GM12878 (cell line): Measurements from ENCODE around the gene ABCC9. TPM values are rescaled to one million over a fixed set of nuclear protein-coding genes. Genes with fewer than 3 reads are reported as not detected.

Experiments used
- ATAC-seq: fragments of 200-7000 bp; cut with Tn5 transposase; 3 replicates; pipeline ENCODE4 v1.9.1; 2020; ENCODE audit warnings: mild to moderate bottlenecking, moderate library complexity
- BruUV-seq: library from RNA; stranded (reverse); fragments of 400-500 nt; replicated peaks from 2 replicates; lab custom pipeline; 2021; lab: Mats Ljungman, UMichigan
- CTCF ChIA-PET: fragments of 300-600 bp; sonication (Branson Sonifier 250); formaldehyde crosslinking; extraction: SDS; loops from one replicate; lab custom pipeline; 2021; ENCODE audit warnings: inconsistent platforms; lab: Yijun Ruan, JAX
- POLR2A ChIA-PET: fragments of 350-600 bp; formaldehyde crosslinking; extraction: SDS; loops from one replicate; lab custom pipeline; 2021; ENCODE audit warnings: inconsistent platforms; lab: Charles Lee
- RAD21 ChIA-PET: fragments of 300-600 bp; sonication (Branson Sonifier 250); formaldehyde crosslinking; loops from one replicate; lab custom pipeline; 2023; ENCODE audit warnings: antibody characterized with exemption; ENCODE audit not compliant: unreplicated experiment; lab: Charles Lee
- SMC1A ChIA-PET: fragments of 300-600 bp; sonication (Branson Sonifier 250); formaldehyde crosslinking; loops from one replicate; lab custom pipeline; 2023; ENCODE audit not compliant: unreplicated experiment, uncharacterized antibody; lab: Charles Lee
- DNase-seq: peaks from one replicate; pipeline ENCODE4 v3.0.0-alpha.2; 2011; ENCODE audit warnings: low read depth, low spot score
- FAIRE-seq: peaks from 3 replicates; lab custom pipeline; 2011; peaks lifted over from hg19 to GRCh38; lab: Jason Lieb, UNC
- H2AFZ ChIP-seq: 2 replicates; pipeline ENCODE4 v1.6.0; 2011; ENCODE audit warnings: low read depth, low read length, control low read depth; ENCODE audit not compliant: control insufficient read depth
- H3K27ac ChIP-seq: 2 replicates; pipeline ENCODE4 v1.5.1; 2011; ENCODE audit warnings: control low read depth; ENCODE audit not compliant: control insufficient read depth, insufficient read depth
- H3K27me3 ChIP-seq, 2 experiments: replicated peaks in 1 of 2; 2 replicates each; pipeline versions ENCODE4 v1.6.0 to v1.6.1; 2011; ENCODE audit warnings: low read length in 1 of 2; ENCODE audit not compliant: control insufficient read depth in 2 of 2, insufficient read depth in 2 of 2
- H3K36me3 ChIP-seq, 2 experiments: 2 replicates each; pipeline ENCODE4 v1.5.1; 2011; ENCODE audit warnings: low read length in 1 of 2; ENCODE audit not compliant: control insufficient read depth in 2 of 2, insufficient read depth in 2 of 2
- H3K4me1 ChIP-seq: 2 replicates; pipeline ENCODE4 v1.6.1; 2011; ENCODE audit warnings: mild to moderate bottlenecking, low read length, moderate library complexity, mixed read lengths; ENCODE audit not compliant: control insufficient read depth, insufficient read depth
- H3K4me2 ChIP-seq: 2 replicates; pipeline ENCODE4 v1.6.0; 2011; ENCODE audit warnings: control low read depth; ENCODE audit not compliant: control insufficient read depth, insufficient read depth
- H3K4me3 ChIP-seq: fragments of 200-600 bp; sonication (generic); 2 replicates; pipeline ENCODE4 v1.5.1; 2016
- H3K79me2 ChIP-seq: 2 replicates; pipeline ENCODE4 v1.6.0; 2011; ENCODE audit warnings: low read length; ENCODE audit not compliant: control insufficient read depth, insufficient read depth
- H3K9ac ChIP-seq: 2 replicates; pipeline ENCODE4 v1.8.0; 2011; ENCODE audit warnings: low read length, control low read depth, mixed read lengths; ENCODE audit not compliant: control insufficient read depth, insufficient read depth
- H3K9me3 ChIP-seq: replicated peaks from 3 replicates; pipeline ENCODE4 v1.5.1; 2011; ENCODE audit warnings: mild to moderate bottlenecking, low read length; ENCODE audit not compliant: control insufficient read depth, insufficient read depth
- H4K20me1 ChIP-seq: 2 replicates; pipeline ENCODE4 v1.6.0; 2011; ENCODE audit not compliant: control insufficient read depth, insufficient read depth
- NRF1 ChIP-seq: conservative IDR thresholded peaks from 2 replicates; pipeline ENCODE4 v1.6.1; 2011; ENCODE audit warnings: mild to moderate bottlenecking, low read depth, low read length, improper control_type of control experiment
- RAD21 ChIP-seq: IDR thresholded peaks from 2 replicates; pipeline ENCODE4 v1.6.1; 2011; ENCODE audit warnings: mild to moderate bottlenecking, low read depth, low read length, moderate library complexity; ENCODE audit not compliant: insufficient read depth
- RELA ChIP-seq: fragments of 450-650 bp; IDR thresholded peaks from 2 replicates; pipeline ENCODE4 v1.8.0; 2014; ENCODE audit warnings: borderline replicate concordance; ENCODE audit not compliant: partially characterized antibody
- WGBS: methylation state at CpG from one replicate; pipeline ENCODE4 v1.1.6; 2016; ENCODE audit warnings: low lambda C conversion rate; ENCODE audit not compliant: insufficient replicate concordance, insufficient coverage; ENCODE audit errors: missing lambda C conversion rate; 5-methylcytosine and 5-hydroxymethylcytosine counted together
- in situ Hi-C: fragments of 300-500 bp; cut with MboI; formaldehyde crosslinking; loops from 9 replicates; pipeline ENCODE4 v1.14.3; 2018; ENCODE audit warnings: mixed read lengths
- intact Hi-C: fragments of 100-400 bp; cut with micrococcal nuclease; formaldehyde crosslinking; loops from one replicate; pipeline ENCODE4 v1.14.2; 2022; ENCODE audit not compliant: unreplicated experiment
- polyA plus RNA-seq, 11 experiments: library from polyadenylated mRNA; depleted of rRNA in 4 of 11; unstranded in 6 of 11; stranded (reverse) in 5 of 11; fragments of >200 nt; fragmentation: Nextera tagmentation in 4 of 11; fragmentation: Illumina TruSeq in 1 of 11; extraction: Ambion mirVana in 4 of 11; extraction: Trizol in 1 of 11; gene quantifications; 1 replicate in 1 of 11; 2 replicates in 10 of 11; pipeline versions ENCODE4 v1.2.1 to v1.2.3, GENCODE V29; 2011 to 2016; ENCODE audit warnings: inconsistent platforms in 2 of 11, missing spikeins in 2 of 11, low read depth in 1 of 11
- total RNA-seq, 4 experiments: library from RNA; depleted of rRNA in 3 of 4; stranded (reverse); fragments of >200 nt in 3 of 4; fragmentation: Illumina TruSeq in 1 of 4; extraction: Trizol in 1 of 4; gene quantifications; 2 replicates each; pipeline versions ENCODE4 v1.2.1 to v1.2.3, GENCODE V29; 2013 to 2021
- TF ChIP-seq, protein P1 (sequence below): IDR thresholded peaks from 2 replicates; pipeline ENCODE4 v1.6.1; 2011; ENCODE audit warnings: borderline replicate concordance, low read depth, mild to moderate bottlenecking, moderate library complexity, mixed read lengths, low read length; ENCODE audit not compliant: insufficient read depth; ENCODE audit errors: extremely low read length
- TF ChIP-seq, protein P2 (sequence below): IDR thresholded peaks from 2 replicates; pipeline ENCODE4 v1.6.1; 2012; ENCODE audit warnings: low read depth, low read length, improper control_type of control experiment
- TF ChIP-seq, protein P3 (sequence below): fragments of 450-650 bp; IDR thresholded peaks from 2 replicates; pipeline ENCODE4 v1.6.1; 2016; ENCODE audit warnings: mild to moderate bottlenecking, moderate library complexity, borderline replicate concordance
- TF ChIP-seq, protein P4 (sequence below): IDR thresholded peaks from 2 replicates; pipeline ENCODE4 v1.6.1; 2011; ENCODE audit warnings: low read depth, low read length, improper control_type of control experiment, borderline replicate concordance
- TF ChIP-seq, protein P5 (sequence below): fragments of 450-650 bp; formaldehyde crosslinking; IDR thresholded peaks from 2 replicates; pipeline ENCODE4 v1.4.0; 2020; ENCODE audit warnings: mild to moderate bottlenecking, moderate library complexity

ABCC9 gene
- total and polyA plus RNA-seq, 10 of the 15 experiments (the other 5 are each of a cell fraction or from before 2014, with no cell fraction given) = under 0.01 to 0.10 (median 0.04) TPM; not detected in 2

DNA sequence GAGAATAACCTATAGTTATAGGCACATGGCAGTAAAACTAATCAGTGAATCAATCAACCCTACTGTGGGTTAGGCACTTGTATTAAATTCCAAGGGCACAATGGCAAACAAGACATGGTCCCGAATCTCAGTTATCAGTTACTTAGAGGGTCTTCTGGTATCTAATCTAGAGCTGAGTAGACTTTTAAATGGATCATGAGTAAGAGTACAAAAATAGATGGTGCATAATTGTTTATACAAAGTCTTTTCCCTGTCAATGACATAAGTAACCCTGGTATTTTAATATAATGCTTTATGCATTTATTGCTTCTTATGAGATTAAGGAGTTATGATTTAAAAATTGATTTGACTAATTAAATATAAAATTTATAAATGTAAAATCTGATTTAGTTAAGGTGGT is 143.7 kb downstream of the ABCC9 start:
- no peaks in the 10 kb centered on the region for H3K9me3 ChIP-seq
- WGBS = 0% methylated on average over 1 of the region's 1 CpG
- ATAC-seq = no peak
- ChIA-PET RAD21 (no interaction called here), SMC1A (interaction anchor here (1.0 kb wide), 1 partner anchor 24 kb away, joined by 3 read pairs; no protein-coding TSS in a partner anchor), CTCF (no interaction called here), POLR2A (no interaction called here)
- TF ChIP-seq, protein P1, sequence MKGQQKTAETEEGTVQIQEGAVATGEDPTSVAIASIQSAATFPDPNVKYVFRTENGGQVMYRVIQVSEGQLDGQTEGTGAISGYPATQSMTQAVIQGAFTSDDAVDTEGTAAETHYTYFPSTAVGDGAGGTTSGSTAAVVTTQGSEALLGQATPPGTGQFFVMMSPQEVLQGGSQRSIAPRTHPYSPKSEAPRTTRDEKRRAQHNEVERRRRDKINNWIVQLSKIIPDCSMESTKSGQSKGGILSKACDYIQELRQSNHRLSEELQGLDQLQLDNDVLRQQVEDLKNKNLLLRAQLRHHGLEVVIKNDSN = no peak
- TF ChIP-seq, protein P2, sequence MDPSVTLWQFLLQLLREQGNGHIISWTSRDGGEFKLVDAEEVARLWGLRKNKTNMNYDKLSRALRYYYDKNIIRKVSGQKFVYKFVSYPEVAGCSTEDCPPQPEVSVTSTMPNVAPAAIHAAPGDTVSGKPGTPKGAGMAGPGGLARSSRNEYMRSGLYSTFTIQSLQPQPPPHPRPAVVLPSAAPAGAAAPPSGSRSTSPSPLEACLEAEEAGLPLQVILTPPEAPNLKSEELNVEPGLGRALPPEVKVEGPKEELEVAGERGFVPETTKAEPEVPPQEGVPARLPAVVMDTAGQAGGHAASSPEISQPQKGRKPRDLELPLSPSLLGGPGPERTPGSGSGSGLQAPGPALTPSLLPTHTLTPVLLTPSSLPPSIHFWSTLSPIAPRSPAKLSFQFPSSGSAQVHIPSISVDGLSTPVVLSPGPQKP = no peak
- TF ChIP-seq, protein P3, sequence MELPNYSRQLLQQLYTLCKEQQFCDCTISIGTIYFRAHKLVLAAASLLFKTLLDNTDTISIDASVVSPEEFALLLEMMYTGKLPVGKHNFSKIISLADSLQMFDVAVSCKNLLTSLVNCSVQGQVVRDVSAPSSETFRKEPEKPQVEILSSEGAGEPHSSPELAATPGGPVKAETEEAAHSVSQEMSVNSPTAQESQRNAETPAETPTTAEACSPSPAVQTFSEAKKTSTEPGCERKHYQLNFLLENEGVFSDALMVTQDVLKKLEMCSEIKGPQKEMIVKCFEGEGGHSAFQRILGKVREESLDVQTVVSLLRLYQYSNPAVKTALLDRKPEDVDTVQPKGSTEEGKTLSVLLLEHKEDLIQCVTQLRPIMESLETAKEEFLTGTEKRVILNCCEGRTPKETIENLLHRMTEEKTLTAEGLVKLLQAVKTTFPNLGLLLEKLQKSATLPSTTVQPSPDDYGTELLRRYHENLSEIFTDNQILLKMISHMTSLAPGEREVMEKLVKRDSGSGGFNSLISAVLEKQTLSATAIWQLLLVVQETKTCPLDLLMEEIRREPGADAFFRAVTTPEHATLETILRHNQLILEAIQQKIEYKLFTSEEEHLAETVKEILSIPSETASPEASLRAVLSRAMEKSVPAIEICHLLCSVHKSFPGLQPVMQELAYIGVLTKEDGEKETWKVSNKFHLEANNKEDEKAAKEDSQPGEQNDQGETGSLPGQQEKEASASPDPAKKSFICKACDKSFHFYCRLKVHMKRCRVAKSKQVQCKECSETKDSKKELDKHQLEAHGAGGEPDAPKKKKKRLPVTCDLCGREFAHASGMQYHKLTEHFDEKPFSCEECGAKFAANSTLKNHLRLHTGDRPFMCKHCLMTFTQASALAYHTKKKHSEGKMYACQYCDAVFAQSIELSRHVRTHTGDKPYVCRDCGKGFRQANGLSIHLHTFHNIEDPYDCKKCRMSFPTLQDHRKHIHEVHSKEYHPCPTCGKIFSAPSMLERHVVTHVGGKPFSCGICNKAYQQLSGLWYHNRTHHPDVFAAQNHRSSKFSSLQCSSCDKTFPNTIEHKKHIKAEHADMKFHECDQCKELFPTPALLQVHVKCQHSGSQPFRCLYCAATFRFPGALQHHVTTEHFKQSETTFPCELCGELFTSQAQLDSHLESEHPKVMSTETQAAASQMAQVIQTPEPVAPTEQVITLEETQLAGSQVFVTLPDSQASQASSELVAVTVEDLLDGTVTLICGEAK = no peak
- no peak for TF ChIP-seq RELA
- TF ChIP-seq NRF1 = no peak
- TF ChIP-seq, protein P4, sequence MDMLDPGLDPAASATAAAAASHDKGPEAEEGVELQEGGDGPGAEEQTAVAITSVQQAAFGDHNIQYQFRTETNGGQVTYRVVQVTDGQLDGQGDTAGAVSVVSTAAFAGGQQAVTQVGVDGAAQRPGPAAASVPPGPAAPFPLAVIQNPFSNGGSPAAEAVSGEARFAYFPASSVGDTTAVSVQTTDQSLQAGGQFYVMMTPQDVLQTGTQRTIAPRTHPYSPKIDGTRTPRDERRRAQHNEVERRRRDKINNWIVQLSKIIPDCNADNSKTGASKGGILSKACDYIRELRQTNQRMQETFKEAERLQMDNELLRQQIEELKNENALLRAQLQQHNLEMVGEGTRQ = no peak
- TF ChIP-seq RAD21 = no peak
- TF ChIP-seq, protein P5, sequence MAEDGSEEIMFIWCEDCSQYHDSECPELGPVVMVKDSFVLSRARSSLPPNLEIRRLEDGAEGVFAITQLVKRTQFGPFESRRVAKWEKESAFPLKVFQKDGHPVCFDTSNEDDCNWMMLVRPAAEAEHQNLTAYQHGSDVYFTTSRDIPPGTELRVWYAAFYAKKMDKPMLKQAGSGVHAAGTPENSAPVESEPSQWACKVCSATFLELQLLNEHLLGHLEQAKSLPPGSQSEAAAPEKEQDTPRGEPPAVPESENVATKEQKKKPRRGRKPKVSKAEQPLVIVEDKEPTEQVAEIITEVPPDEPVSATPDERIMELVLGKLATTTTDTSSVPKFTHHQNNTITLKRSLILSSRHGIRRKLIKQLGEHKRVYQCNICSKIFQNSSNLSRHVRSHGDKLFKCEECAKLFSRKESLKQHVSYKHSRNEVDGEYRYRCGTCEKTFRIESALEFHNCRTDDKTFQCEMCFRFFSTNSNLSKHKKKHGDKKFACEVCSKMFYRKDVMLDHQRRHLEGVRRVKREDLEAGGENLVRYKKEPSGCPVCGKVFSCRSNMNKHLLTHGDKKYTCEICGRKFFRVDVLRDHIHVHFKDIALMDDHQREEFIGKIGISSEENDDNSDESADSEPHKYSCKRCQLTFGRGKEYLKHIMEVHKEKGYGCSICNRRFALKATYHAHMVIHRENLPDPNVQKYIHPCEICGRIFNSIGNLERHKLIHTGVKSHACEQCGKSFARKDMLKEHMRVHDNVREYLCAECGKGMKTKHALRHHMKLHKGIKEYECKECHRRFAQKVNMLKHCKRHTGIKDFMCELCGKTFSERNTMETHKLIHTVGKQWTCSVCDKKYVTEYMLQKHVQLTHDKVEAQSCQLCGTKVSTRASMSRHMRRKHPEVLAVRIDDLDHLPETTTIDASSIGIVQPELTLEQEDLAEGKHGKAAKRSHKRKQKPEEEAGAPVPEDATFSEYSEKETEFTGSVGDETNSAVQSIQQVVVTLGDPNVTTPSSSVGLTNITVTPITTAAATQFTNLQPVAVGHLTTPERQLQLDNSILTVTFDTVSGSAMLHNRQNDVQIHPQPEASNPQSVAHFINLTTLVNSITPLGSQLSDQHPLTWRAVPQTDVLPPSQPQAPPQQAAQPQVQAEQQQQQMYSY (CRISPR knock-in tag) = no peak
- in situ Hi-C loops (no loop called here), intact Hi-C loops (no loop called here)
- no TSS peak for BruUV-seq
- no peak for FAIRE-seq
- no peaks in the 10 kb centered on the region for H3K4me1 ChIP-seq
- no peak overlapping the region for H3K9ac ChIP-seq
- H3K36me3 ChIP-seq = no peaks in the 10 kb centered on the region
- no peaks in the 10 kb centered on the region for H3K27me3 ChIP-seq
- H4K20me1 ChIP-seq = no peaks in the 10 kb centered on the region
- H3K27ac ChIP-seq = no peak overlapping the region
- no peaks in the 10 kb centered on the region for H3K79me2 ChIP-seq
- no peak overlapping the region for H2AFZ ChIP-seq
- H3K4me2 ChIP-seq = no peak overlapping the region
- DNase-seq = no peak
- no peak overlapping the region for H3K4me3 ChIP-seq
